ENCODE results near the gene ADGRA3.

- TF ChIP-seq CTCF (IDR thresholded peaks at IDR 0.05 in 8 of 11, conservative IDR thresholded peaks at IDR 0.05 in 3 of 11): no peak
- TF ChIP-seq POLR2AphosphoS5 (IDR thresholded peaks at IDR 0.05): no peak
Measured at GRCh38 chr4:22435652-22436051, 80.2 kb downstream of the ADGRA3 start.

Measured in spleen (tissue), 7 donors.